Loucy (cell line): ENCODE measurements around the gene ITGB1BP1.

Experiments used
- H2AFZ ChIP-seq: fragments of 200-600 bp; sonication (generic); 2 replicates; pipeline ENCODE4 v1.6.0; 2016; ENCODE audit warnings: antibody characterized with exemption, mild to moderate bottlenecking, low read length, moderate library complexity
- H3F3A ChIP-seq: fragments of 200-600 bp; 2 replicates; pipeline ENCODE4 v1.6.0; 2016; ENCODE audit warnings: antibody characterized with exemption, low read depth, mild to moderate bottlenecking
- H3K27me3 ChIP-seq: fragments of 200-600 bp; sonication (generic); 2 replicates; pipeline ENCODE4 v1.6.1; 2014; ENCODE audit warnings: low read length, mild to moderate bottlenecking; ENCODE audit not compliant: insufficient read depth, poor library complexity, severe bottlenecking
- H3K36me3 ChIP-seq: fragments of 200-600 bp; sonication (generic); 2 replicates; pipeline ENCODE4 v1.6.1; 2016; ENCODE audit warnings: low read length; ENCODE audit not compliant: insufficient read depth
- H3K4me1 ChIP-seq: fragments of 200-600 bp; sonication (generic); 2 replicates; pipeline ENCODE4 v1.5.1; 2014; ENCODE audit warnings: low read length, mild to moderate bottlenecking; ENCODE audit not compliant: insufficient read depth, poor library complexity, severe bottlenecking
- H3K4me2 ChIP-seq: fragments of 200-600 bp; sonication (generic); 2 replicates; pipeline ENCODE4 v1.6.0; 2014; ENCODE audit warnings: antibody characterized with exemption, low read length, low read depth, mild to moderate bottlenecking; ENCODE audit not compliant: poor library complexity, severe bottlenecking
- H3K4me3 ChIP-seq: fragments of 200-600 bp; sonication (generic); 2 replicates; pipeline ENCODE4 v1.5.1; 2014; ENCODE audit warnings: low read length, mild to moderate bottlenecking, mixed read lengths; ENCODE audit not compliant: poor library complexity, severe bottlenecking
- H3K79me2 ChIP-seq: fragments of 200-600 bp; sonication (generic); 2 replicates; pipeline ENCODE4 v1.6.1; 2014; ENCODE audit warnings: low read length; ENCODE audit not compliant: insufficient read depth
- H3K9ac ChIP-seq: fragments of 200-600 bp; sonication (generic); 2 replicates; pipeline ENCODE4 v1.6.0; 2014; ENCODE audit warnings: mild to moderate bottlenecking, low read depth, low read length, moderate library complexity; ENCODE audit not compliant: poor library complexity, severe bottlenecking
- H3K9me2 ChIP-seq: fragments of 200-600 bp; sonication (generic); replicated peaks from 2 replicates; pipeline ENCODE4 v1.6.1; 2016; ENCODE audit warnings: low read depth, low read length, mixed read lengths
- H3K9me3 ChIP-seq: fragments of 200-600 bp; sonication (generic); 2 replicates; pipeline ENCODE4 v1.6.1; 2014; ENCODE audit warnings: mild to moderate bottlenecking, antibody characterized with exemption, low read length, low read depth; ENCODE audit not compliant: insufficient read depth
- H4K20me1 ChIP-seq: fragments of 200-600 bp; sonication (generic); 2 replicates; pipeline ENCODE4 v1.6.0; 2014; ENCODE audit warnings: antibody characterized with exemption, low read length, mild to moderate bottlenecking; ENCODE audit not compliant: insufficient read depth, poor library complexity, severe bottlenecking
- CTCF ChIP-seq: fragments of 200-600 bp; sonication (generic); conservative IDR thresholded peaks from 2 replicates; pipeline ENCODE4 v1.5.1; 2014; ENCODE audit warnings: mild to moderate bottlenecking, antibody characterized with exemption, low read length
- EZH2phosphoT487 ChIP-seq: fragments of 200-600 bp; IDR thresholded peaks from 2 replicates; pipeline ENCODE4 v1.6.1; 2018; ENCODE audit warnings: antibody characterized with exemption, mild to moderate bottlenecking, moderate library complexity, borderline replicate concordance

ITGB1BP1 gene

GRCh38 chr2:9373047-9373446 is 50.3 kb downstream of the ITGB1BP1 start:
- Histone ChIP-seq H3K36me3 (peaks cover 11% of the 10 kb centered on the region; the same call in 1 of the 2 replicates), H3K4me2 (no peak overlapping the region), H4K20me1 (no peaks in the 10 kb centered on the region), H3K79me2 (no peaks in the 10 kb centered on the region), H3K9ac (no peak overlapping the region), H3K9me2 (no peaks in the 10 kb centered on the region), H3K27me3 (no peaks in the 10 kb centered on the region), H3K4me3 (no peak overlapping the region), H3K9me3 (no peaks in the 10 kb centered on the region), H2AFZ (no peak overlapping the region), H3K4me1 (peaks cover 4% of the 10 kb centered on the region), H3F3A (no peaks in the 10 kb centered on the region)
- TF ChIP-seq EZH2phosphoT487 (no peak), CTCF (no peak)

- Histone ChIP-seq H3K36me3 (peaks cover 15% of the 10 kb centered on the region; the same call in 1 of the 2 replicates), H3K9me3 (no peaks in the 10 kb centered on the region), H3K79me2 (no peaks in the 10 kb centered on the region), H3K4me1 (no peaks in the 10 kb centered on the region), H3K9me2 (no peaks in the 10 kb centered on the region), H3K27me3 (no peaks in the 10 kb centered on the region), H2AFZ (no peak overlapping the region), H4K20me1 (no peaks in the 10 kb centered on the region), H3K4me2 (no peak overlapping the region), H3F3A (no peaks in the 10 kb centered on the region), H3K4me3 (no peak overlapping the region), H3K9ac (no peak overlapping the region)
- TF ChIP-seq CTCF (no peak), EZH2phosphoT487 (no peak)
Measured at GRCh38 chr2:9370746-9371145, 52.6 kb downstream of the ITGB1BP1 start.

- H3K4me2 ChIP-seq = no peak overlapping the region
- H2AFZ ChIP-seq = no peak overlapping the region
- no peaks in the 10 kb centered on the region for H3K9me2 ChIP-seq
- H3K4me3 ChIP-seq = no peak overlapping the region
- H3K27me3 ChIP-seq = no peaks in the 10 kb centered on the region
- no peaks in the 10 kb centered on the region for H3K9me3 ChIP-seq
- TF ChIP-seq CTCF = no peak
- TF ChIP-seq EZH2phosphoT487 = no peak
- no peaks in the 10 kb centered on the region for H3K4me1 ChIP-seq
- H3K9ac ChIP-seq = no peak overlapping the region
- peaks cover 16% of the 10 kb centered on the region; the same call in 1 of the 2 replicates for H3K36me3 ChIP-seq
- no peaks in the 10 kb centered on the region for H3F3A ChIP-seq
- no peaks in the 10 kb centered on the region for H4K20me1 ChIP-seq
- no peaks in the 10 kb centered on the region for H3K79me2 ChIP-seq
Measured at GRCh38 chr2:9366026-9366425, 57.3 kb downstream of the ITGB1BP1 start.
